Inferior parietal cortex (tissue), 1 donor: ENCODE results near the gene TRIM71.
A peak's percentile ranks its signal among the peaks of the same experiment; 100 is the strongest.
"Not testable (repeated sequence)": the region's sequence is repeated elsewhere in the genome, so short reads cannot be mapped to it uniquely, and the experiment has no call there.

Experiments used
- DNase-seq: peaks from one replicate; pipeline ENCODE4 v3.0.0-alpha.2; 2016; ENCODE audit errors: extremely low spot score

Gene TRIM71

GRCh38 chr3:32817558-32818228 is at the start of gene TRIM71:
TSS of gene TRIM71 (plus strand) at chr3:32817997. CDS start at chr3:32818081, 84 bp downstream.
- no peak for DNase-seq

- no peak for DNase-seq
Measured at GRCh38 chr3:32778389-32778788, 39.4 kb upstream of the TRIM71 start.

- no peak for DNase-seq
Measured at GRCh38 chr3:32780071-32780734, 37.6 kb upstream of the TRIM71 start.

GRCh38 chr3:32780735-32781210 is 37.0 kb upstream of the TRIM71 start:
- no peak for DNase-seq

- peak; percentile 71 for DNase-seq
Measured at GRCh38 chr3:32781211-32781968, 36.4 kb upstream of the TRIM71 start.

- not testable (repeated sequence) for DNase-seq
Measured at GRCh38 chr3:32781969-32782270, 35.9 kb upstream of the TRIM71 start.

- DNase-seq: no peak
Measured at GRCh38 chr3:32782407-32782806, 35.4 kb upstream of the TRIM71 start.

GRCh38 chr3:32791833-32792232 is 26.0 kb upstream of the TRIM71 start:
- no peak for DNase-seq

GRCh38 chr3:32794487-32795308 is 23.1 kb upstream of the TRIM71 start:
- no peak for DNase-seq

- not testable (repeated sequence) for DNase-seq
Measured at GRCh38 chr3:32796384-32796950, 21.3 kb upstream of the TRIM71 start.

- DNase-seq: no peak
Measured at GRCh38 chr3:32797776-32798175, 20.0 kb upstream of the TRIM71 start.

- not testable (repeated sequence) for DNase-seq
Measured at GRCh38 chr3:32801440-32801839, 16.4 kb upstream of the TRIM71 start.

GRCh38 chr3:32813180-32813579 is 4.6 kb upstream of the TRIM71 start:
- DNase-seq: no peak

- DNase-seq: no peak
Measured at GRCh38 chr3:32814361-32814760, 3.4 kb upstream of the TRIM71 start.

GRCh38 chr3:32815841-32816438 is 1.9 kb upstream of the TRIM71 start:
- no peak for DNase-seq

GRCh38 chr3:32816439-32817256 is 1.1 kb upstream of the TRIM71 start:
- DNase-seq: no peak

GRCh38 chr3:32817257-32817557 is 590 bp upstream of the TRIM71 start:
- DNase-seq: no peak

- DNase-seq: no peak
Measured at GRCh38 chr3:32818229-32818969, 602 bp downstream of the TRIM71 start.

- no peak for DNase-seq
Measured at GRCh38 chr3:32818970-32819511, 1.2 kb downstream of the TRIM71 start.
